Tibial artery (tissue), 4 donors: ENCODE measurements around the gene PRSS3.
"Not testable (repeated sequence)": the region's sequence is repeated elsewhere in the genome, so short reads cannot be mapped to it uniquely, and the experiment has no call there.

Source experiments
- DNase-seq, 2 donors: peaks; one replicate each; pipeline ENCODE4 v3.0.0-alpha.2; 2019
- H3K27ac ChIP-seq, 2 donors: fragments of 200-600 bp; sonication (generic) in 1 of 2; 1 replicate in 1 of 2; 2 replicates in 1 of 2; pipeline ENCODE4 v1.5.1; 2018 to 2019; ENCODE audit warnings: mild to moderate bottlenecking in 1 of 2
- H3K27me3 ChIP-seq, 2 donors: fragments of 200-600 bp; sonication (generic) in 1 of 2; one replicate each; pipeline versions ENCODE4 v1.5.1 to v1.6.0; 2016 to 2019
- H3K36me3 ChIP-seq, 3 donors: fragments of 200-600 bp; sonication (generic) in 2 of 3; one replicate each; pipeline ENCODE4 v1.5.1; 2016 to 2019; ENCODE audit warnings: mild to moderate bottlenecking in 2 of 3
- H3K4me1 ChIP-seq, 4 donors: fragments of 200-600 bp; sonication (generic) in 2 of 4; 1 replicate in 3 of 4; 2 replicates in 1 of 4; pipeline ENCODE4 v1.5.1; 2016 to 2019
- H3K4me3 ChIP-seq, 2 donors: fragments of 200-600 bp; sonication (generic) in 1 of 2; 1 replicate in 1 of 2; 2 replicates in 1 of 2; pipeline ENCODE4 v1.5.1; 2018 to 2019; ENCODE audit warnings: mild to moderate bottlenecking in 2 of 2
- H3K9me3 ChIP-seq, 3 donors: fragments of 200-600 bp; sonication (generic) in 1 of 3; one replicate each; pipeline ENCODE4 v1.5.1; 2016 to 2019
- intact Hi-C: fragments of 100-400 bp; cut with DNase I; formaldehyde crosslinking; loops from one replicate; pipeline ENCODE4 v1.15.0; 2023; ENCODE audit warnings: low total_unique reads
- TF ChIP-seq, protein P1 (sequence below), 2 experiments: fragments of 200-600 bp in 1 of 2; fragments of 450-650 bp in 1 of 2; IDR thresholded peaks; one replicate each; pipeline ENCODE4 v1.5.1; 2017 to 2019; ENCODE audit warnings: antibody characterized with exemption in 2 of 2, mild to moderate bottlenecking in 1 of 2, moderate library complexity in 1 of 2

Gene PRSS3

DNA sequence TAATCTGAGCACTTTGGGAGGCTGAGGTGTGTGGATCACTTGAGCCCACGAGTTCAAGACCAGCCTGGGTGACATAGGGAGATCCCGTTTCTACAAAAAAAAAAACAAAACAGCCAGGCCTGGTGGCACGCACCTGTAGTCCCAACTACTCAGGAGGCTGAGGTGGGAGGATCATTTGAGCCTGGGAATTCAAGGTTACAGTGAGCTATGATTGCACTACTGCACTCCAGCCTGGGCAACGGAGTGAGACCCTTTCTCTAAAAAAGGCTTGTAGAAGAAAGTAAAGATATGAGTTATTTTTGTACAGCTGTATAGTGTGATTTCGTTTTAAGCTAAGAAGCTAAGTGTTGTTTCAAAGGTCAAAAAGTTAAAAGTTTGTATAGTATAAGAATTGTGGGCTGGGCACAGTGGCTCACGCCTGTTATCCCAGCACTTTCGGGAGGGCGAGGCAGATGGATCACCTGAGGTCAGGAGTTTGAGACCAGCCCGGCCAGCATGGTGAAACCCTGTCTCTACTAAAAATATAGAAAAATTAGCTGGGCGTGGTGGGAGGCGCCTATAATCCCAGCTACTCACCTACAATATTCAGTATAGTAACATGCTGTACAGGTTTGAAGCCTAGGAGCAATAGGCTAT is 40.4 kb downstream of the PRSS3 start:
- no peak for DNase-seq
- peak overlapping the region; percentile 31 to 38 for H3K27ac ChIP-seq
- peaks cover 0 to 55% (median 12%) of the 10 kb centered on the region in 4 donors for H3K4me1 ChIP-seq
- no peak overlapping the region for H3K4me3 ChIP-seq
- TF ChIP-seq, protein P1, sequence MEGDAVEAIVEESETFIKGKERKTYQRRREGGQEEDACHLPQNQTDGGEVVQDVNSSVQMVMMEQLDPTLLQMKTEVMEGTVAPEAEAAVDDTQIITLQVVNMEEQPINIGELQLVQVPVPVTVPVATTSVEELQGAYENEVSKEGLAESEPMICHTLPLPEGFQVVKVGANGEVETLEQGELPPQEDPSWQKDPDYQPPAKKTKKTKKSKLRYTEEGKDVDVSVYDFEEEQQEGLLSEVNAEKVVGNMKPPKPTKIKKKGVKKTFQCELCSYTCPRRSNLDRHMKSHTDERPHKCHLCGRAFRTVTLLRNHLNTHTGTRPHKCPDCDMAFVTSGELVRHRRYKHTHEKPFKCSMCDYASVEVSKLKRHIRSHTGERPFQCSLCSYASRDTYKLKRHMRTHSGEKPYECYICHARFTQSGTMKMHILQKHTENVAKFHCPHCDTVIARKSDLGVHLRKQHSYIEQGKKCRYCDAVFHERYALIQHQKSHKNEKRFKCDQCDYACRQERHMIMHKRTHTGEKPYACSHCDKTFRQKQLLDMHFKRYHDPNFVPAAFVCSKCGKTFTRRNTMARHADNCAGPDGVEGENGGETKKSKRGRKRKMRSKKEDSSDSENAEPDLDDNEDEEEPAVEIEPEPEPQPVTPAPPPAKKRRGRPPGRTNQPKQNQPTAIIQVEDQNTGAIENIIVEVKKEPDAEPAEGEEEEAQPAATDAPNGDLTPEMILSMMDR (IDR thresholded peaks at IDR 0.05): no peak
- no peaks in the 10 kb centered on the region for H3K27me3 ChIP-seq
- no peaks in the 10 kb centered on the region for H3K36me3 ChIP-seq
- H3K9me3 ChIP-seq: no peaks in the 10 kb centered on the region
- intact Hi-C loops: no loop called here

DNA sequence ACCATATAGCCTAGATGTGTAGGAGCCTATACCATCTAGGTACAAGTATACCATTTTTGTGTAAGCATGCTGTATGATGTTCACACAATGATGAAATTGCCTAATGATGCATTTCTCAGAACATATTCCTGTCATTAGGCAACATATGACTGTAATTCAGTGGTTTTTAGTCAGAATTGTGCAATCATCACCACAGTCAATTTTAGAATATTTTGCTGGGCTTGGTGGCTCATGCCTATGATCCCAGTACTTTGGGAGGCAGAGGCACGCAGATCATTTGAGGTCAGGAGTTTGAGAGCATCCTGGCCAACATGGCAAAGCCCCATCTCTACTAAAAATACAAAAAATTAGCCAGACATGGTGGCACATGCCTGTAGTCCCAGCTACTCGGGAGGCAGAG is 40.9 kb downstream of the PRSS3 start:
- H3K9me3 ChIP-seq, H3K36me3 ChIP-seq, intact Hi-C loops, H3K27me3 ChIP-seq, H3K4me3 ChIP-seq: not testable (repeated sequence)
- Histone ChIP-seq H3K4me1 (peaks cover 0 to 61% (median 12%) of the 10 kb centered on the region in 4 donors), H3K27ac (peak overlapping the region; percentile 31 to 38)
- peak in 1 of 2 donors; percentile 40 for DNase-seq

DNA sequence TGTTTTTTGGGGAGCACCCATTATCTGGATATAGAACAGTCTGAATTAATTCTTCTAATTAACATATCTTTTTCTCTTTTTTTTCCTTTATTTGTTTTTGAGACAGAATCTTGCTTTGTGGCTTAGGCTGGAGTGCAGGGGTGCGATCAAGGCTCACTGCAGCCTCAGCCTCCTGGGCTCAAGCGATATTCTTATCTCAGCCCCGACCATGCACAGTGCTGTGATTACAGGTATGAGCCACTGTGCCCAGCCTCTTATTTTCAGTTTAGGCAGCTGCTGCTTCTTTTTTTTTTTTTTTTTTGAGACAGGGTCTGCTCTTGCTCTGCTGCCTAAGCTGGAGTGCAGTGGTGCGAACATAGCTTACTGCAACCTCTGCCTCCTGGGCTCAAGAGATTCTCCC is 41.8 kb downstream of the PRSS3 start:
- Histone ChIP-seq H3K36me3 (no peaks in the 10 kb centered on the region), H3K27me3 (no peaks in the 10 kb centered on the region), H3K4me3 (no peak overlapping the region), H3K4me1 (peaks cover 0 to 65% (median 16%) of the 10 kb centered on the region in 4 donors), H3K27ac (no peak overlapping the region), H3K9me3 (no peaks in the 10 kb centered on the region)
- intact Hi-C loops: no loop called here
- no peak for DNase-seq
- TF ChIP-seq, protein P1 (IDR thresholded peaks at IDR 0.05): no peak

DNA sequence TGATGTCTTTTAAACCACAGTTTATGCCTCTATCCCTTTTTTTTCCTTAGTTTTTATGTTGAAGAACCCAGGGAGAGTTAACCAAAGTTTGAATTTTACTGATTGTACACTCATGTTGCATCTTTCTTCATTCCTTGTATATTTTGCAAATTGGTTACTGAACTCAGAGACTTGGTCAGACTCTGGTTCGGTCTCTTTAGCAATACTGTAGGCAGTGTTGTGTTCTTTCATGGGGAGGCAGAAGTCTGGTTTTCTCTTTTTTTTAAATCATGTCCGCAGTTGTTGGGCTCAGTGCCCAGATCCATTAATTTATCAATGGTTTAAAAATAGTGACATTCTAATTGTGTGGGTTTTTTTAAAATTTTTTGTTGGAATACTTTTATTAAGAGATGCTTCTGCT is 45.0 kb downstream of the PRSS3 start:
- no peak for DNase-seq
- Histone ChIP-seq H3K9me3 (no peaks in the 10 kb centered on the region), H3K4me3 (no peak overlapping the region), H3K27me3 (no peaks in the 10 kb centered on the region), H3K36me3 (no peaks in the 10 kb centered on the region), H3K4me1 (peaks cover 0 to 79% (median 24%) of the 10 kb centered on the region in 4 donors), H3K27ac (no peak overlapping the region)
- intact Hi-C loops: no loop called here
- TF ChIP-seq, protein P1 (IDR thresholded peaks at IDR 0.05): no peak

DNA sequence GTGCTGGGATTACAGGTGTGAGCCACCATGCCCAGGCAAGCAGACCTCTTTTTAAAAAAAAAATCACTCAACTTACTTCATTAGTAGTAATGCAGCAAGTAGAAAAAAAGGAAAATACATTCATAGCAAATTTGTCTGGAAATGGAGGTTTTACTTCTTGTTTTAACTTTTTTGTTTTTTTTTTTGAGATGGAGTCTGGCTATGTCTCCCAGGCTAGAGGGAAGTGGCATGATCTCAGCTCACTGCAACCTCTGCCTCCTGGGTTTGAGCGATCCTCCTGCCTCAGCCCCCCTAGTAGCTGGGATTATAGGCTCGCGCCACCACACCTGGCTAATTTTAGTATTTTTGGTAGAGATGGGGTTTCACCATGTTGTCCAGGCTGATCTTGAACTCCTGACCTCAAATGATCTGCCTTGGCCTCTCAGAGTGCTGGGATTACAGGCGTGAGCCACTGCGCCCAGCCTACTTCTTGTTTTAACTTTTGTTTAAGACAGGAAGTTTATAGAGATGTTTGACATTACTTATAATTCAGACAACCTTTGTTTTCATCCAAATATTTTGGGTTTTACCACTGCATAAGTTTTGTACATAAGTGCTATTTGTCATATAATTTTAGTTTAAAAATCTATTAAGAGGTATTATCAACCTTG is 48.1 kb downstream of the PRSS3 start:
- Histone ChIP-seq H3K4me1 (peaks cover 0 to 54% (median 15%) of the 10 kb centered on the region in 4 donors), H3K9me3 (no peaks in the 10 kb centered on the region), H3K36me3 (no peaks in the 10 kb centered on the region), H3K27me3 (no peaks in the 10 kb centered on the region), H3K4me3 (no peak overlapping the region), H3K27ac (no peak overlapping the region)
- intact Hi-C loops: no loop called here
- TF ChIP-seq, protein P1 (IDR thresholded peaks at IDR 0.05): no peak
- no peak for DNase-seq

DNA sequence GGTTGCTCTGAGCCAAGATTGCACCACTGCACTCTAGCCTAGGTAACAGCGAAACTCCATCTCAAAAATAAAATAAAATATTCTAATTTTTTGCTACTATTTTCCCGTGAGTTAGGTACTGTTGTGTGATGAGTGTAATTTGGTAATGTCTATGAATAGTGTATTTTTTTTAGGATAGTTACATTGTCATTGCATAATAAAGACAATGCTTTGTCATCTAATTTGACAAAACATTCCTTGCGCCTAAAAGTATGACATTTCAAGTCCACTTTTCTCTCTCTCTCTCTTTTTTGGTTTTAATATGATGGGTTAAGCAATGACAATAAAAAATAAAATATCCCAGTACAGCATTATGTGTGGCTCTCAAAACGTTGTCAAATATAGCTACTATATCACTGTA is 50.9 kb downstream of the PRSS3 start:
- intact Hi-C loops: no loop called here

DNA sequence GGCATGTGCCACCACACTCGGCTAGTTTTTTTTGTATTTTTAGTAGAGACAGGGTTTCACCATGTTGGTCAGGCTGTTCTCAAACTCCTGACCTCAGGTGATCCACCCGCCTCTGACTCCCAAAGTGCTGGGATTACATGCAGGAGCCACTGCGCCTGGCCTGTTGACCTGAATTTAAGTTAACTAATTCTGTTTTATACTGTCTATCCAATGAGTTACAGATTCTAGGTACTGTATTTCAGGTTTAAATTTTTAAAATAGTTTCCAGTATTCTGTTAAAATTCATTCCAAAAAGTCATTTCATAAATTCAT is 52.5 kb downstream of the PRSS3 start:
- H3K4me1 ChIP-seq: peaks cover 0 to 50% (median 17%) of the 10 kb centered on the region in 4 donors
- H3K27ac ChIP-seq, H3K9me3 ChIP-seq, H3K36me3 ChIP-seq, DNase-seq, H3K4me3 ChIP-seq, H3K27me3 ChIP-seq, intact Hi-C loops: not testable (repeated sequence)

More for the DNA sequence above, 50.9 kb downstream of the PRSS3 start:
- Histone ChIP-seq H3K9me3 (no peaks in the 10 kb centered on the region), H3K4me3 (no peak overlapping the region), H3K4me1 (peaks cover 0 to 46% (median 13%) of the 10 kb centered on the region in 4 donors), H3K27me3 (no peaks in the 10 kb centered on the region), H3K36me3 (no peaks in the 10 kb centered on the region), H3K27ac (no peak overlapping the region)
- DNase-seq: no peak
- TF ChIP-seq, protein P1 (IDR thresholded peaks at IDR 0.05): no peak
